ENCODE results near the gene TEC.

TEC gene

DNA sequence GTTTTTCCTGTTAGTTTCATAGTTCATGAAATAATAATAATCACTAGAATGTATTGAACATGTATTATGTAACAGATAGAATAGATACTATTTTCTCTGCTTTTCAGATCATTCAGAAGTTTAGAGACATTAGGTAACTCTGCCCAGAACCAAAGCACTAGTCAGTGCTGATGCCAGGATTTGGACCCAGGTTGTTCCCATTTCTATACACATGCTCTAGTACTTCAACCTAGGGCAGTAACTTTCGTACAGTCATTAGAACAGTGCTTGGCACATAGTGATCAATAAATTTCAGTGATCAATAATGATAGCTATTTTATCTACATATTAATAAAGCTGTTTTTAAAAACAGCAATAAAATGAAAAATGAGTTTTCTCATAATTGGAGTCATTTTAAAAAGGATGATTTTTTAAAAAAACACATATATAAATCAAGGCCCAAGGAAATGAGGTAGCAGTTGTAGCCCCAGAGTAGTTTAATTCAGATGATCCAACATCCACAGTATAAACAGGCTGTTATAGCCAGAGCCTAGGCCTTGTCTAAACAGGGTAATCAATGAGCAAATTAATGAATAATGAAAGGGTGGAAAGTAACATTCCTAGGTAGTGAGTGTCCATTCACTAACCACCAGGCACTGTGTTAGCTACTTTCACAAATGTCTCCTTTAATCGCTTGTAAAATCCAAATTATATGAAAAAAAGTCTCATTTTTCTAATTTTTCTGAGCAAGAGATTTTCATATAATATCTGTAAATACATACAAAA, 161.1 kb downstream of the TEC start:
- H3K27ac Mint-ChIP-seq, result no peak overlapping the region
- no peaks in the 10 kb centered on the region for H3K27me3 Mint-ChIP-seq
- peaks cover 48% of the 10 kb centered on the region for H3K4me1 Mint-ChIP-seq (ENCODE audit: low read depth)
- H3K4me3 Mint-ChIP-seq, result no peak overlapping the region
- H3K9me3 Mint-ChIP-seq, result no peaks in the 10 kb centered on the region
- peaks cover 4% of the 10 kb centered on the region for H3K36me3 Mint-ChIP-seq (ENCODE audit: low read depth)

DNA sequence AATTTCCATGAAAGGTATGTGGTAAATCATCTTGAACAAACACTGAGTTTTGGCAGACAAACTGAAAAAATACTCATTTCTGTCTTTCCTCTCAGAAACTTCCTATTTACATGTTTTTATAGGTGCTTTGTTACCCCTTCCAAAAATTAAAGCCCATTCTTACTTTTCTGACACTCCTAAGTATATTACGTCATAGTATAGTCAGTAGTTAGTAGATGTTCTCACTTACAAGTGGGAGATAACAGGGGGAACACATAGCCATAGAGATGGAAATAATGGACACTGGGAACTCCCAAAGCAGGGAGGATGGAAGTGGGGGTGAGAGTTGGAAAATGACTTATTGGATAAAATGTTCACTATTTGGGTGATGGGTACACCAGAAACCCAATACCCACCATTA, 164.4 kb downstream of the TEC start:
- Mint-ChIP-seq H3K4me3 (peak overlapping the region; percentile 11), H3K27me3 (no peaks in the 10 kb centered on the region), H3K9me3 (no peaks in the 10 kb centered on the region), H3K4me1 (ENCODE audit: low read depth) (peaks cover 51% of the 10 kb centered on the region), H3K36me3 (ENCODE audit: low read depth) (peaks cover 12% of the 10 kb centered on the region), H3K27ac (peak overlapping the region; percentile 63)

DNA sequence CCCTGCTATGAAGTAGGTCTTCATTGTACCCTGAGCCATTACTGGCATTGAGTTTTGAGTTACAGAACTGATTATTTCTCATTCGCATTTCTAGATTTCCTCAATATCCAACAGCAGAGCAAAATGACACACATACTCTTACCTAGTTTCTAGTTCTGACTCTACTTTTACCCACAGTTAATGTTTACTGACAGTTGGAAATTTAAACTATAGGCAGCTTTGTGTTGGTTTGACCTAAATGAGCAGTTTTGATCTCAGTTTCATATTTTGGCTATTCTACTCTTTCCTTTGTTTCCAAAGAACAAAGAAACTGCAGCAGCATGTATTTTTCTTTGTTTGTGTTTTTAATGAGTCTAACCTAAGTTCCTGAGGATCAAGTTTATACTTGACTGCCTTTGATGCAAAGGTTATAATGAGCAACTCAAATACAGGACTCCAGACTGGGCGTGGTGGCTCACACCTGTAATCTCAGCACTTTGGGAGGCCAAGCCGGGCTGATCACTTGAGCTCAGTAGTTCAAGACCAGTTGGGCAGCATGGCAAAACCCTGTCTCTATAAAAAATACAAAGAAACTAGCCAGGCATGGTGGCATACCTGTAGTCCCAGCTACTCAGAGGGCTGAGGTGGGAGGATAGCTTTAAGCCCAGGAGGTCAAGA, 166.0 kb downstream of the TEC start:
- Mint-ChIP-seq H3K4me1 (ENCODE audit: low read depth) (peaks cover 49% of the 10 kb centered on the region), H3K4me3 (peak overlapping the region; percentile 26), H3K9me3 (no peaks in the 10 kb centered on the region), H3K36me3 (ENCODE audit: low read depth) (peaks cover 16% of the 10 kb centered on the region), H3K27me3 (no peaks in the 10 kb centered on the region), H3K27ac (peak overlapping the region; percentile 75)

DNA sequence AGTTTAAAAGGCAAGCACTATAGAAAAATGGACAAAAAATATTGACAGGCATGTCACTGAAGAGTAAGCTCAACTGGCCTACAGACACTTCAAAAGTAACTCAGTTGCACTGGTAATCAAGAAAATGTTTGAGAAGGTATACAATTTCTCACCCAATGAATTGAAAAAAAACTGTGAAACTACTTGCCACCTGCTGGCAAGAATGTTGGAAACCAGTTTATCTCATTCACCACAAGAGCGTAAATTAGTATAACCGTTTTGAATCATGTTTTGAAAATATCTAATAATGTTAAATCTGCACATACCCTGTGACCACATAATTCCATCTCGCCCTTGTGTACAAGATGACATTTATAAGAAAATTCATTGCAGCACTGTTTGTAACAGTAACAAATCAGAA, 167.3 kb downstream of the TEC start:
- no peak overlapping the region for H3K4me3 Mint-ChIP-seq
- no peaks in the 10 kb centered on the region for H3K9me3 Mint-ChIP-seq
- H3K36me3 Mint-ChIP-seq (ENCODE audit: low read depth), result peaks cover 16% of the 10 kb centered on the region
- H3K27ac Mint-ChIP-seq, result no peak overlapping the region
- peaks cover 49% of the 10 kb centered on the region for H3K4me1 Mint-ChIP-seq (ENCODE audit: low read depth)
- H3K27me3 Mint-ChIP-seq, result no peaks in the 10 kb centered on the region

DNA sequence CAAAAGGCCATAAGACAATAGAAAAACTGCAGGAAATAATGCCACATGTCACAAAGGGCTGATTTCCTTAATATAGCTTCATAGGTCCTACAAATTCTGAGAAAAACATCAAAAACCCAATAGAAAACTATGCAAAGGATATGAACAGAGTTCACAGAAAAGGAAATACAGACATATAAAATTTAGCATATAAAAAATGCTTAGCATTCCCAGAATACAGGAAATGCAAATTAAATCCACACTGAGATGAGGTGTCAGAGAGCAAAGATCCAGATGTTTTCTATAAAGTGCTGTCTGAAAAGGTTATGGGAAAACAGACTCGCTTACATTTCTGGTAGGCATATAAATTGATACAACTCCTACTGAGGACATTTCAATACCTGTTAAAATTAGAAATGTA, 169.4 kb downstream of the TEC start:
- Mint-ChIP-seq H3K4me3 (no peak overlapping the region), H3K27me3 (no peaks in the 10 kb centered on the region), H3K9me3 (no peaks in the 10 kb centered on the region), H3K36me3 (ENCODE audit: low read depth) (peaks cover 16% of the 10 kb centered on the region), H3K27ac (no peak overlapping the region), H3K4me1 (ENCODE audit: low read depth) (peaks cover 41% of the 10 kb centered on the region)

DNA sequence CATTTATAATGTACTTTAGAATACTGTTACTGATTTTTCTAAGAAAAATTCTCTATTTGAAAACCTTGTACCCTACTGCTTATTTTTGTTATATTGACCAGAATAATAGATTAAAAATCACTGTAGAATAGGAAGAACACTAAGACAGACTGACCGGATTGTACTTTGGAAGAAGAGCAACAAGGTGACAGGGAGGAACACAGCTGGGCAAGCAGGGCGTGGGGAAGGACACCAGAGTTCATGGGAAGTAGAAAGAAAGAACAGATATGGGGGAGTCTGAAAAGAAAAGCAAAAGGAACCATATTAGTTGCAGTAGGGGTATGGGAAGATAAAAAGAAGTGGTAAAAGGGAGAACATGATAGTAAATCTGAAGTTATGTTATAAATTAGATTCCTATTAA, 174.2 kb downstream of the TEC start:
- Mint-ChIP-seq H3K4me3 (no peak overlapping the region), H3K4me1 (ENCODE audit: low read depth) (peaks cover 31% of the 10 kb centered on the region), H3K27ac (no peak overlapping the region), H3K36me3 (ENCODE audit: low read depth) (peaks cover 9% of the 10 kb centered on the region), H3K9me3 (no peaks in the 10 kb centered on the region), H3K27me3 (no peaks in the 10 kb centered on the region)

DNA sequence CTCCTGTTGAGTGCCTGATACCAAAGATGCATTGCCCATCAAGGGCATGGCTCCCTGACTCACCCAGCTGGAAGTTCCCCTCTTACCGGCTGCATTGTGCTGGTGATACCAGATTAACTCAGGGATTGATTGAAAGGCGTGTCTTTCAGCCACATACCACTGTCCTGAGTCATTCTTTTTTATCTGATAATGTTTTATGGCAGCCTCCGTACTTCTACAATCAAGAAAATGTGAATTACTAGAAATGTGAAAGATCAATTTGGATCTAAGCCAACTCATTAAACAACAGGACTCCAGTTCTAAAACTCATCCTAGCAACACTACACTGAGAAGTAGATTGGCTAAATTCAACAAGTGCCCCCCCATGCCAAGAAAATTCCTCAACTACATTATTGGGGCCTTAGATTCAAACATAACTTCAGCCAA, 175.6 kb downstream of the TEC start:
- peaks cover 6% of the 10 kb centered on the region for H3K36me3 Mint-ChIP-seq (ENCODE audit: low read depth)
- H3K27me3 Mint-ChIP-seq, result no peaks in the 10 kb centered on the region
- peaks cover 23% of the 10 kb centered on the region for H3K4me1 Mint-ChIP-seq (ENCODE audit: low read depth)
- H3K9me3 Mint-ChIP-seq, result no peaks in the 10 kb centered on the region
- no peak overlapping the region for H3K4me3 Mint-ChIP-seq
- peak overlapping the region; percentile 46 for H3K27ac Mint-ChIP-seq

DNA sequence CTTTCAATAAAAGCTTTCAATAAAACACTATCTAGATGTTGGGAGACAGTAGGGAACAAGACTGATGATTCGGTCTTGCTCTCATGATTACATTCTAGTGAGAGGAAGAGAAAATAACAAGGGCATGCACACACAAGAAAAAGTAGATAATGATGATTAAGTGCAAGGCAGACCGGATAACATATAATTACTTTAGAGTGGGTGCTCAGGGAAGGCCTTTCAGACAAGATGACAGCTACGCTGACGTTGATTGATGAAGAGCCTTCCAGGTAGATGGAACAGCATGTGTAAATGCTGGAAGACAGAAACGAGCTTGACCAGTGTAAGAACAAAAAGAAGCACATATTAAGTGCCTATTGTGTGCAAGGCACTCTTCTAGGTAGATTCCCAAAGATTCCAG, 179.0 kb downstream of the TEC start:
- Mint-ChIP-seq H3K27me3 (no peaks in the 10 kb centered on the region), H3K4me3 (no peak overlapping the region), H3K27ac (no peak overlapping the region), H3K36me3 (ENCODE audit: low read depth) (peaks cover 6% of the 10 kb centered on the region), H3K4me1 (ENCODE audit: low read depth) (peaks cover 32% of the 10 kb centered on the region), H3K9me3 (no peaks in the 10 kb centered on the region)

DNA sequence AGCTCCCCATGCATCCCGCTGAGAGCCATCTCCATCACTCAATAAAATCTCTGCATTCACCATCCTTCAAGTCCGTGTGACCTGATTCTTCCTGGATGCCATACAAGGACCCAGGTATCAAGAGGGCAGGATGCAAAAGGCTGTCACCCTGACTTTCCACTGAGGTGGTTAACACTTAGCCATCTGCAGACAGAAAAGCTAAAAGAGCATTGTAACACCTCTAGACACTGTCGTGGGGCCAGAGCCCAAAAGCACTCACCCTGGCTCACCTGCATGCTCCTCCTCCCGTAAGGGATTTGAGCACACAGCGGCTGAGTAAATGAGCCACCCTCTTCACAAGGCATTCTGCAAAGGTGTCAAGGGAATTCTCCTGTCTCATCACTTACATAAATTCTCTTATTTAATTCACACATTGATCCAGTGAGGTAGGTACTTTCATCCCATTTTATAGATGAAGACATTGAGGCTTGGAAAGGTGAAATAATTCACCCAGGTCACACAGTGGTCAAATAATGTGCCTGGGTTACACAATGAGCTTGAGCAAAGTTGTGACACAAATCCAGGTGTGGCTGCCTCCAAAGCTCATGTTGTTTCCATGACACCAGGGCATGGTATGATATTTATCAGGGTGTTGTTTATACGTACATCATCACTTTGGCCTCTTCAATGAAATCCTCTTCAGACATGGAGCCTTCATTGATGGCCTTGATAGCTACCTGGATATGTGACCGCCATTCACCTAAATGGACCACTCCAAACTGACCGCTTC, 183.6 kb downstream of the TEC start:
- peaks cover 24% of the 10 kb centered on the region for H3K4me1 Mint-ChIP-seq (ENCODE audit: low read depth)
- no peaks in the 10 kb centered on the region for H3K27me3 Mint-ChIP-seq
- no peaks in the 10 kb centered on the region for H3K9me3 Mint-ChIP-seq
- peak overlapping the region; percentile 9 for H3K27ac Mint-ChIP-seq
- H3K4me3 Mint-ChIP-seq, result no peak overlapping the region
- peaks cover 11% of the 10 kb centered on the region for H3K36me3 Mint-ChIP-seq (ENCODE audit: low read depth)

All from stimulated activated naive CD8-positive, alpha-beta T cell treated with anti-CD3 and anti-CD28 coated beads, Interleukin-15, Interleukin-2, amounts not matched to agents 100 ng/mL and 50 ng/mL, for 24 hours (primary cell).